GM21390 (cell line): ENCODE data around the gene CRTAC1.

Experiments used
- ATAC-seq: cut with Tn5 transposase; IDR thresholded peaks from one replicate; pipeline ENCODE4 v1.9.1; 2021; ENCODE audit not compliant: unreplicated experiment

CRTAC1 gene, protein sequence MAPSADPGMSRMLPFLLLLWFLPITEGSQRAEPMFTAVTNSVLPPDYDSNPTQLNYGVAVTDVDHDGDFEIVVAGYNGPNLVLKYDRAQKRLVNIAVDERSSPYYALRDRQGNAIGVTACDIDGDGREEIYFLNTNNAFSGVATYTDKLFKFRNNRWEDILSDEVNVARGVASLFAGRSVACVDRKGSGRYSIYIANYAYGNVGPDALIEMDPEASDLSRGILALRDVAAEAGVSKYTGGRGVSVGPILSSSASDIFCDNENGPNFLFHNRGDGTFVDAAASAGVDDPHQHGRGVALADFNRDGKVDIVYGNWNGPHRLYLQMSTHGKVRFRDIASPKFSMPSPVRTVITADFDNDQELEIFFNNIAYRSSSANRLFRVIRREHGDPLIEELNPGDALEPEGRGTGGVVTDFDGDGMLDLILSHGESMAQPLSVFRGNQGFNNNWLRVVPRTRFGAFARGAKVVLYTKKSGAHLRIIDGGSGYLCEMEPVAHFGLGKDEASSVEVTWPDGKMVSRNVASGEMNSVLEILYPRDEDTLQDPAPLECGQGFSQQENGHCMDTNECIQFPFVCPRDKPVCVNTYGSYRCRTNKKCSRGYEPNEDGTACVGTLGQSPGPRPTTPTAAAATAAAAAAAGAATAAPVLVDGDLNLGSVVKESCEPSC

DNA sequence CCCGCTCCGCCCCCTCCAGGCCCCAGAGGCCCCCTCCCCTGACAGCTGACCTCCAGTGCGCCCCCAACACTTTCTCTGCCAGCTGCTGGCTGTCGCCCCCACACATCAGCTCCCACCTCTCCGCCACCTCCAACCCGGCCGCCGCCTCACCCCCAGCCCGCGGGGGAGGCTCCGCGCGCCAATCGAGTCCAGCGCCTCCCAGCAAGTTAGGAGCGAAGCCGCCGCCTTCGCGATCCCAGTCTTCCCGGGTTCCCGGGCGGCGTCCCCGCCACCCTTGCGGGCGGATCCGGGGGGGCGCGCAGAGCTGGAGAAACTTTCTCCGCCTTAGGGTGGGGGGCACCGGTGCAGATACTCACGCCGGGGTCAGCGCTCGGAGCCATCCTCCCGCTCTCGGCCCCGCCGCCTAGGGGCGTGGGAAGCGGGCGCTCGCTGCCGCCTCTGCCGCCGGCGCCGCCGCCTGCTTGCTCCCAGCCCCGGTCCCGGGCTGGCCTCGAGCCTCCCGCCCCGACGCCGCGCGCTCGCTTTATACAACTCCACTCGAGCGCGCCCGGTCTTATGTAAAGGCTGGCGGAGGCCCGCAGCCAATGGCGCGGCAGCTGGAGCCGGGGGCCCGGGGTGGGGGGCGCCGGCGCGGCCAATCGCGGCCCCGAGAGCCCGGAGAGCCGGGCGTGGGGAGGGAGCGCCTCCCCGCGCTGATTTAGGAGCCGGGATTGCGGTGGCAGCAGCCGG, at the start of gene CRTAC1:
CRTAC1 (minus strand) TSS at position 529 of the 729 bp plus-strand sequence; CDS start at position 380, 149 bp downstream.
- ATAC-seq = no peak

DNA sequence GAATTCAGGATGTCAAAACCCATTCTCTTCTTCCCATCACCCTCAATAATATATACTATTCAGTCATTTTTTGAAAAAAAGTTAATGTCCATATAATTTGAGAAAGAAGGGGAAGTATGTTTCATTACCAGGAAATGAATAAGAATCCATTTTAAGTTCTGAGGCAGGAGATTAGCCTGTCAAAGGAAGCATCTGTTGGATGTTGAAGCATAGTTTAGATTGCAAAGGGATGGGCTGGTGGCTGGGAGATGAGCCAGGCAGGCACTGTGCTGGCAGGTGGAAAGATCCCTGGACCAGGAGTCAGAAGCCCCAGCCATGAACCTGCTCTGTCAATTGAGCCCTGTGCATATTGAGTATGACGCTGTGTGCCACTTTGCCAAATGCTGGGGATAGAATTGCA, 48.4 kb upstream of the CRTAC1 start:
- ATAC-seq = no peak

DNA sequence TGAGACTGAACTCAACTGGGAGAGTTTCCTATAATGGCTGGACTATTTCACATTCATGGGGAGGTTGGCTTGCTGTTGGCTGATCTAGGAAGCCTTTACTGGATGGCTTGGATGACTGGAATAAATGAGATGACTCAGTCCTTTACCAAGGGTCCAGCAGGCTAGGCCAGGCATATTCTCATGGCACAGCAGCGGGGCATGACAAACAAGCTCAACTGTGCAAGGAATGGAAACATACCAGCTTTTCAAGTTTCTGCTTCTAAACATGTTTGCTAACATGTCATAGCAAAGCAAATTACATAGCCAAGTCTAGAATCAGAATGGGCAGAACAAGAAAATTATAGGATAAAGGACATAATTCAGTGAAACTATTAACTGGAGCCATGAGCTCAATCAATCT, 46.8 kb upstream of the CRTAC1 start:
- ATAC-seq = no peak

DNA sequence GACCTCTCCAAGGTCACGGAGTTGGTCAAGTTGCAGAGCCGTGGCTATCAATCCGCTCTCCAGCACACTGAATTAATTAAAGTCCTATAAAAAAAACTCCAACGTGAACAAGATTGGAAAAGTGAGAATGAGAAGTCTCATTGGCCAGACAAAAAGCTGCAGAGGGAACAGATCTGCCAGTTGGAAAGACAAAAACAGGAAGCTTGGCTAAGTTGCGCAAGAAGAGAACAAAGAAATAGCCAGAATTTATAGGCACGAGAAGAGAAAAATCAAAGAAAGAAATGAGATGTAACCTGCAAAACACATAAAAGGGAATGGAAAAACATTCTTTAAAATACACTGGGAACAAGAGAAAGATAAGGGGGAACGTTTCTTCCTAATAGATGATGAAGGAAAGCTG, 45.7 kb upstream of the CRTAC1 start:
- ATAC-seq = no peak

DNA sequence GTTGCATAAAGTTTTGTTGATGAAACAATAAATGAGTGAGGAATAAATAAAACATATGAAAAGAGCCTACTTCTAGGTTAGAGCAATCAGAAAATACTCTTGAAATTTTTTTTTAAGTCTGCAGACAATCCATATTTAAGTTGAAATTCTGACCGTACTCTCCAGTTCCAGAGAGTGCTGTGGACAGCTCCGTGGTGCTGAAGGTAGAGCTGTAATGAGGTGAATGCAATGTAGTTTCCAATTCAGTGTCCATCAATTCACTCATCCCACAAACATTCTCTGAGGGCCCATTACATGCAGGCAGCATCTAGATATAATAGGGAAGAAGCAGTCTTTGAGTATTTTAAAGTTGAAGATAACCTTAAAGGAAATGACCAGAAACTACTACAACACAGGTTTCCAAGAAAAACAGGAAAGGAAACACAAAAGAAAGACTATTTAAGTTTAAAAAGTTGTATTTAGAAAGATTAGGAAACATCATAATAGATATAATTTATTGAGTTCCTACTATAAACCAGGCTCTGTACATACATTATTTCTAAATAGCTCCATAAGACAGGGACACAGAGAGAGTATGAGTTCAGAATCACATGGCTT, 44.0 kb upstream of the CRTAC1 start:
- no peak for ATAC-seq

DNA sequence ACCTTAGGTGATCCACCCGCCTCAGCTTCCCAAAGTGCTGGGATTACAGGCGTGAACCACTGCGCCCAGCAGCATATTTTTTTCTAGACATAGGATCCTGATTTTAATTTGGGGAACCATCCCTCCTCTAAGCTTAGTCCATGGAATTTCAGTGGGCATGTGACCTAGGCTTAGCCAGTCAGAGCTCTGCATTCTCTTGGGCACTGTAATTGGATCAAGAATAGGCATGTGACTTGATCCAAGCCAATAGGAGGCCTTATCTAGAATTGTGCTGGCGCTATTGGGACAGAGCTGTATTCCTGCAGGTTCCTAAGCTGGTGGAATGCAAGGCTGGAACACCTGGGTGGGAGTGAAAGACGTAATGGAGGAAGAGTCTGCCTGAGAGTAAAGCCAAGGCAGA, 36.7 kb upstream of the CRTAC1 start:
- ATAC-seq = no peak

DNA sequence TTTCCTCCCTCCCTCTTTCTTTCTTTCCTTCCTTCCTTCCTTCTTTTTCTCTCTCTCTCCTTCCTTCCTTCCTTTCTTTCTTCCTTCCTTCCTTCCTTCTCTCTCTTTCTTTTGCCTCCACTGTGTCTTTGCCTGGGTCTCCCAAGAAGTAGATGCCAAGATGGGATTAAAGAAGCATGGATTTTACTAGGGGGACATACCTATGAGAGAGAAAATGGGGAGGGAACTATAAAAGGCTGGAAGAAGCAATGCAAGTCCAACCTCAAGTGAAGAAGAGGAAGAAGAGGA, 33.3 kb upstream of the CRTAC1 start:
- no peak for ATAC-seq

DNA sequence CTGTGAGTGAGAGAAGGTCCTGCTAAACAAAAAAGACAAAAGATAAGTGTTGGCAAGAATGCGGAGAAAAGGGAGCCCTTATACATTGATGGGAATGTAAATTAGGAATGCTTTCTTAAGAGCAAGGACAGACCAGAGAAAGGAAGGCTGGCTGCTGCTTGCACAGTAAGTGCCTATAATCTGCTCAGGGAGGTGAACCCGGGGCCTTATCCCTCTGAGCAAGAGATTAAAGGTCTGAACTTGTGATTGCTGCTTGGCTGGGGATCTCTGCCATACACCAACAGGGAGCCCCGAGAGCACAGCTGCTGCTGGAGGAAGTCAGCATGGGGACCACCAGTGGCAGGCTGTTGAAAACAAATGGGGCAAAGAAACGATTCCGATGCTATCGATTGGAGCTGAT, 32.0 kb upstream of the CRTAC1 start:
- no peak for ATAC-seq

DNA sequence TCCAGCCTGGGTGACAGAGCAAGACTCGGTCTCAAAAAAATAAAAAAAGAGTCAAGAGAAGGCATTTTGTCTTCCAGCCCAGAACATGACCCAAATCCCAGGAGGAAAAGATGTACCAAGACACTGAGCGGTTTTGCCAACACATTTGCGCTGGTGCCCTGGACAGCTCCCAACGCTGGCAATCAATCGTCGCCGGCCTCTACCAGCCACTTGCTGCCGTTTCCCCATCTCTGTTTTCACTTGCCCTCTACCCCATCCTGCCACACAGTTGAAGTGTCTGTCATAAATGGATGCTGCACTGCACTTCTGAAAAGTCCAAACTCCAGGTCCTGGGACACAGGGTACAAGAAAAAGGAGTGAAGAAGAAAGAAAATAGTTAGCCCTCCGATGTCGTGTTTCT, 29.7 kb upstream of the CRTAC1 start:
- no peak for ATAC-seq

DNA sequence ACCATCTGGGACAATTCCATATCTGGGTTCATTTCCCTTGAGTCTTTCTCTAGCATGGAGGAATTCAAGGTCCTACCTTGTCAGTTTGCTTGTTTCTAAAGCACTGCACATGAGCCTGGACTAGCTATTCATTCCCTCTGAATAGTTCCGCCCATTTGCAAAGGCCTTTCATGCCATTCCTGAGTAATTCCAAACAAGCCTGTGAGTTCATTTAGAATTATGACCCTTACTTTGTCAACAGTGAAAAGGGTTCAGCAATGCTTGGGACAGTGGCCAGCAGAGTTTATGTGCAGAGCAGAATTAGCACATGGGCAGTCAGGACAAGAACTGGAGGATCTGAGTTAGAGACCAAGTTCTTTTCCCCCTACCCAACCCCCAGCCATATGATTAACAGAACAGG, 27.9 kb upstream of the CRTAC1 start:
- ATAC-seq = no peak

DNA sequence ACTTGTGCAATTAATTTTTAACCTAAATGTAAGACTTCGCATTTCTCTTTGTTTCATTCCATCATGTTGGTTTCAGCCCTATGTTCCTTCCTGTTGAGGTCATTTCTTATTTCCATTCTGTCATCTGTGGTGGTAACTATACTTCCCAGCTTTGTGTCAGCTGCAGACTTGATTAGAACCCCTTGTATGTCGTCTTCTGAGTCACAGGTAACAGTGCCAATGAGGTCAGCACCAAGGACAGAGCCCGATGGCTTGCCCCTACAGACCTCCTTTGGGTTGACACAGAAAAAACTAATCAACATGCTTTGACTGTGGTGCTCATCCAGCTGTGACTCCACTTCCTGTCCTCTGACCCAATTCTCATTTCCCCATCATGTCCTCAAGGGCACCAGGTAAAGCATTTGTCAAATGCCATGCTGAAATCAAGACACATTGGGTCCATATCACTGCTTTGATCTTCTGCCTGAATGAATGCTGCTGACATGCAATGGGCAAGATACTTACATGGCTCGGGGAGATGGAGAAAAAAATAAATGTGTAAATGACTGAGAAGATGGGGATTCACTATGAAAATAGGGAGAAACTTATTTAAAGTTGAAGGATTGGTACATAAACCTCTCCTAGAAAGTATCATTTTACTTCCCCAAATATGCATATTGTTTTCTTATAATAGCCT, 25.6 kb upstream of the CRTAC1 start:
- no peak for ATAC-seq

DNA sequence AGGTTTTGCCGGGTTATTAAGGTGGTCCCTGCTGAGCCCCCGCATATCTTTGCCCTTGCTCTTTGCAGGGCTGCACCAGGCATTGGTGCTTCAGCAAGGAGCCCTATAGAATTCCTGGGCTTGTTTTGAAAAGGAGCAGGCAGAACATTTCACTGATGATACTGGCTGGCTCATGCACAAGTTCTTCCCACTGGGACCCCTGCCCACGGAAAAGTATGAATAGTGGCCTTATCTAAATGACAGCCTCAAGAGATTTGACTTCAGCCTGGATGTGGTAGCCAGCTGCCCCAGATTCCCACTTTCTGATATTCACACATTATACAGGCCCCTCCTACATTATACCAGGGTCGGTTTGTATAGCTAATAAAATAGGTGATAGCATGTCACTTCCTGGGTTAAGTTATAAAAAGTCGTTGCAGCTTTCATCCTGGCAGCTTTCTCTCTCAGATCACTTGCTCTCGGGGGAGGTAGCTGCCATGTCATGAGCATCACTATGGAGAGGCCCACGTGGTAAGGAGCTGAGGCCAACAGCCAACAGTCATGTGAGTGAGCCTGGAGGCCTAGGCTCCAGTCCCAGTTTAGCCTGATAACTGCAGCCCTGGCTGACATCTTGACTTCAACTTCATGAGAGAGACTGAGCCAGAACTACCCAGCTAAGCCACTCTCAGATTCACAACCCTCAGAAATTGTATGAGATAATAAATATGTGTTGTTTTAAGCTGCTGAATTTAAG, 16.8 kb upstream of the CRTAC1 start:
- ATAC-seq = no peak

DNA sequence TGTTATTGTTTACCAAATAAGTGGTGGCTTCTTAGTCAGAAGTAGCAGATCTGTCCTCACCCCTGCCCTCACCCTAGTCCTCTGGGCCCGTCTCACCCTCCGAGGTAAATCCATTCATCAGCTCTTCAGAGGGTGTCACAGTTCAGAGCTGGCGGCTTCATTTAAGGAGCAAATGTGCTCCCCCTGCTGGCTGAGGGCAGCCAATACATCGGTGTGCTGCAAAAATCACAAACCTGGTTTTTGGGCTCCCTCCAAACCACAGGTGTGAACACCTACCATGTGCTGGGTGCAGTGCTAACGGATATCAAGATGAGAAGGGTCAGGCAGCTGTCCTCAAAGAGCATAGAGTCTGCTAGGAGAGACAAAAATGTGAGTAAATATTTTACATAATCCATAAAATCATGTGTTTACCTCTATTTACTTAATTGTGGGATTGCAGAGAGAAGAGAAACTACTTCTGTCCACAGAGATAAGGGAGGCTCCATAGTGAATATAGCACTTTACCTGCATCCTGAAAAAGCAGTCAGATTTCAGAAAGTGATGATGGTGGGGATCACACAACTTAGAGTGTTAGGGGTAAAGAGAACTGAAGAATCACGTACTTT, 15.5 kb upstream of the CRTAC1 start:
- peak; percentile 58 for ATAC-seq

DNA sequence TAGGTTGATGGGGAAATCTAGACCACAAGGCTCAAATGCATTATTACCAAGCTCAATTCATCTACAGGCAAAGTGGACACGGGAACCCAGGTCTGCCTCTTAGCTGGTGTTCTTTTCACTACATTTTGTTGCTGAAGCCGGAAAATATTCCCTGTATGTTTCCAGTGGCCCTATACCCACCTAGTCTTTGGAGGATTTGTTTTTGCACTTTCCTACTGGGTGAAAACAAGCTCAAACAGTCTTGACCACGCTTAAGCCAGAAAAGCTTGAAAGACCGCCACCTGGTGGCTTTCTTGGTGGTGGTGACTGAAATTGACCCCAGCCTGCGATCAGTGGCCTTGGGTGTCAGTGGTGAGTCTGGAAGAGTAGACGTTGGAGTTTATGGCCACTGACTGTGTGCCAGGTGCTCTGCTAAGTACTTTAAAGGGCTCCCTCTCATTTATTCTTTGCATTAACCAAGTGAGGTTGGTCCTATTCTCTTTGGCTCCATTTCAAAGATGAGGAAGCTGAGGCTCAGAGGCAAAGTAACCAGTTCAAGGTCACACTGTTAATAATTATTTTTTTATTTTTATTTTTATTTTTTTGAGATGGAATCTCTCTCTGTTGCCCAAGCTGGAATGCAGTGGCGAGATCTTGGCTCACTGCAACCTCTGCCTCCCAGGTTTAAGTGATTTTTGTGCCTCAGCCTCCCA, 11.1 kb upstream of the CRTAC1 start:
- no peak for ATAC-seq

DNA sequence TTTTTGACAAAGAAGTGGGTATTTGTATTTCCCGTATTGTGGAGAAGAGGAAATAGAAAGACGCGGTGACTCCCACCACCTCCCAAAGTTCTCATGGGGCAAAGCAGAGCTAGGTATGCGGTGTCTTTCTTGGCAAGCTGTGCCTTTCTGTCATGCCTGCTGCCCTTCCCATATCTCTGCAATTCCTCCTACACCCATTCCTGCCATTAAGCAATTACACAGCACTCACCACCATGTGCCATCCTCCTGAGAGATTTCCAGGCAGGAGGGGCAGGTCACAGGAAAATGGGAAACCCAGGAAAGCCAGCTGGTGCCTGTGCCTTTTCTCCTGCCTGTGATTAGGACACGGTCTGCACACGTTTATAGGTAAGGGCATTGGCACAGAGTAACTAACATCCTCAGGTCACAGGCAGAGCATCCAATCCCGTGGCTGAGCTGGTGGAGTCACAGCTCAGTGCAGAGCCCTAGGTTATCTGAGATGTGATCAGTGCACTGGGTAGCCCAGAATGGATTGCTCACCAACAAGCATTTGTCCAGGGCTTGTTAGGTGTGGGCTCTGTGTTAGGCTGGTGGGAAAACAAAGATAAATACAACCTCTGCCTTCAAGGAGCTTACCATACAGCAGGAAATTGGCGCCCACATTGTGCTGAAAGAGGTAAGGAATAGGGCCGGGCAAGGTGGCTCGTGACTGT, 9.4 kb upstream of the CRTAC1 start:
- no peak for ATAC-seq

DNA sequence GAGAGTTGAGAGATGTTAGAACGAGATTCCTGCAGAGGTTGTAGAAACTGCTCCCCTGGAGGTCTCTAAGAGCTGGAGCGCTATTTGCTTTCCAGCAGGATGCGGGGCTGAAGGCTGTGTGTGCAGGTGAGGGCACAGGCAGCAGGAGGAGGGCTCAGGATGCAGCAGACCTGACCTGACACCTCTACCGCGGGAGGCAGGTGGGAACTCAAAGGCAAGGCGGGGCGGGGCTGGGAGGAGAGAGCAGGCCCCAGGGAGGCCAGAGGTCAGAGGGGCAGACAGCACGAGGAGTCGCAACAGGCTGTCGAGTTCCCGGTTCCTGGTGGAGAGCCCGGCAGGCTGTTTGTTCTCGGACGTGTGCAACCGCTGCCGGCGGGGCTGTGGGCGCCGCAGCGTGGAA, 7.9 kb upstream of the CRTAC1 start:
- no peak for ATAC-seq

DNA sequence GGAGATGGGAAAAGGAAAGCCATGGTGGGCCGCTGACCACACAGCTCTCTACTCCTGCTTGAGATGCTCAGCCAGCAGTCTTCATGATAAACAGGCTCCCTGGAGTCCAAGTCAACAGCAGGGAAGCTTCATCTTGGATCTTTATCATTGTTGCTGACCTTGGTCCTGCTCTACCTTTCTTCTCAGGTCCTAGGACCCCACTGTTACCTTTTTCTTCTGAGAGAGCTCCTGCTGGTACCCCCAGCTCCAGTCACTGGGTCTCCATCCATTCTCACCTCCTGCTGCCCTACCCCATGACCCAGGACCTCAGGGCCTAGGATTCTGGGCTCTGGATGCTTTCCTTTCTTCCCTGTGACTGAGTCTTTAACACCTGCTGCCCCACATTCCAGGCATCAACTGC, 5.2 kb upstream of the CRTAC1 start:
- ATAC-seq = no peak

DNA sequence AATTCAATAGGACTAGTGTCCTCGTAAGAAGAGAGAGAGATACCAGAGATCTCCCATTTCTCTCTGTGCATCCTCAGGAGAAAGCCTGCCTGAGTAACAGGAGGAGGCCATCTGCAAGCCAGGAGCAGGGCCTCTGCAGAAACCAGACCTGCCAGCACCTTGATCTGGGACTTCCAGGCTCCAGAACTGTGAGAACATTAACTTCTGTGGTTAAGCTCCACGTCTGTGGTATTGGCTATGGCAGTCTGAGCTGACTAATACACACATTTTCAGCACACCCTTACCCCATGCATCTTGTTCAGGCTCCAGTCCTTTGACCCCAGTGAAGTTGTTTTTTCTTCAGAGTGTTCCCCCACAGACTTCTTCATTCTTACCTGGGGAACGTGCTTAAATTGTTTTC, 3.1 kb upstream of the CRTAC1 start:
- ATAC-seq = no peak

DNA sequence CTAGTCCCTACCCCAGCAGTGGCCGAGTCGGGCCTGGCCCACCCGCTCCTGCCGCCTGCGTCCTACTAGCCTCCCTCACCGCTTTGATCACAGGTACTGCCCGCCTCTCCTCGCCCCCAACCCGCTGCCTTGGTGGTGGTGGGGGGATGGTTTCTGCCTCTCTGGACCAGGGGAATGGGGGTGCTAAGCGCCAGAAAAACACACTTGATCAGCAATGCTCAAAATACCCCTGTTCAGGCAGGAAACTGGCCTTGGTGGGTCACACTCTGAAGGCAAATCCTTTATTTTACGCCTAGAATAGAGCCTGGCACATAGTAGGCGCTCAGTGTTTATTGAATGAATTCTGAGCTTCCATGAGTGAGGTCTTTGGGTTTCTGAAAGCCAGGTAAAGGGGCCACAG, 1.0 kb upstream of the CRTAC1 start:
- no peak for ATAC-seq
